Measurements from ENCODE around the gene PTPRJ.

PTPRJ gene

DNA sequence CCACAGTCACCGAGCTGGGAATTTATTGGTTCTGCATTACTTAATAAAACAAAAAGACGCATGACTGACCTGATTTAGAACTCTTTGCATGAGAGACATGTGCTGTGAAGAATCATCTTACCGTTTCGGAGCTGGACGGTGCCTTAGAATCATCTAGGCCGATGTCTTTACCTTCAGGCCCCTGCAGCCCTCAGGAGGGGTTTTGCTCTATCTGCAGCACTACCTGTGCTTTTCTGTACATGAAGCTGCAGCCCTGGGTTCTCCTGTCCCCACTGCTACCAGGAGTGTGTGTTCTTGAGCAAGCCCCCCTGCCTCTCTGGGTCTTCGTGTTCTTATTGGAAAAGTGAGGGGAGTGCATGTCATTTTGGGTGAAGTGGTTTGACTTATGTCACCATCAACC is 142.3 kb downstream of the PTPRJ start:
- no peak for DNase-seq (ENCODE audit: low read depth, low spot score)
- no peaks in the 10 kb centered on the region for H3K36me3 ChIP-seq (ENCODE audit: control insufficient read depth, insufficient read depth, low read length)

DNA sequence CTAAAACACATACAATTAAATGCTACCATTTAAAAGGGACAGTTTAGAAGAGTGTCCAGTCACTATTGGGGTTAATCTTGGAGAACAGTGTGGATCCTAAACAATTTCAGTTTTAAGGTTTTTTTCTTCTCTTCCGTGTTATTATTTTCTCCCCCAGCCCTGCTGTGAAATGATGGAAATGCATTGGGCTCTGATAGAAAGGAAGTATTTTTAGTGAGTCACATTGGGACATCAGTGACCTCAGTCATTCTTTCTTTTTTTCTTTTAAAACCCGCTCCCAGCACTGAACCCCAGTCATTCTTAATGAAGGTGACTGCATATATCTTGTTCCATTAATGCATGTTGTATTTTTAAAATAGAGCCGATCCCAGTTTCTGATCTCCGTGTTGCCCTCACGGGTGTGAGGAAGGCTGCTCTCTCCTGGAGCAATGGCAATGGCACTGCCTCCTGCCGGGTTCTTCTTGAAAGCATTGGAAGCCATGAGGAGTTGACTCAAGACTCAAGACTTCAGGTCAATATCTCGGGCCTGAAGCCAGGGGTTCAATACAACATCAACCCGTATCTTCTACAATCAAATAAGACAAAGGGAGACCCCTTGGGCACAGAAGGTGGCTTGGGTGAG is 143.0 kb downstream of the PTPRJ start:
- no CpG with 5 or more reads among the region's 8 CpGs for WGBS (ENCODE audit: insufficient coverage, insufficient read length)
- no peaks in the 10 kb centered on the region for H3K27me3 ChIP-seq (ENCODE audit: control insufficient read depth, insufficient read depth, low read length)
- no peak overlapping the region for H3K4me3 ChIP-seq (ENCODE audit: low read length)
- 0 out of 2 replicates have a peak, but pooled peaks cover 4% of the 10 kb centered on the region for H3K36me3 ChIP-seq (ENCODE audit: control insufficient read depth, insufficient read depth, low read length)
- no peaks in the 10 kb centered on the region for H3K4me1 ChIP-seq (ENCODE audit: control insufficient read depth, insufficient read depth, low read length)
- no peak overlapping the region for H3K27ac ChIP-seq (ENCODE audit: low read length)
- H3K9me3 ChIP-seq (ENCODE audit: control insufficient read depth, insufficient read depth, low read length), result no peaks in the 10 kb centered on the region
- no peak for DNase-seq (ENCODE audit: low read depth, low spot score)

More for the DNA sequence above, 142.3 kb downstream of the PTPRJ start:
- Histone ChIP-seq H3K27me3 (ENCODE audit: control insufficient read depth, insufficient read depth, low read length) (no peaks in the 10 kb centered on the region), H3K4me3 (ENCODE audit: low read length) (no peak overlapping the region), H3K4me1 (ENCODE audit: control insufficient read depth, insufficient read depth, low read length) (no peaks in the 10 kb centered on the region), H3K9me3 (ENCODE audit: control insufficient read depth, insufficient read depth, low read length) (no peaks in the 10 kb centered on the region), H3K27ac (ENCODE audit: low read length) (no peak overlapping the region)
- no CpG with 5 or more reads among the region's 7 CpGs for WGBS (ENCODE audit: insufficient coverage, insufficient read length)

DNA sequence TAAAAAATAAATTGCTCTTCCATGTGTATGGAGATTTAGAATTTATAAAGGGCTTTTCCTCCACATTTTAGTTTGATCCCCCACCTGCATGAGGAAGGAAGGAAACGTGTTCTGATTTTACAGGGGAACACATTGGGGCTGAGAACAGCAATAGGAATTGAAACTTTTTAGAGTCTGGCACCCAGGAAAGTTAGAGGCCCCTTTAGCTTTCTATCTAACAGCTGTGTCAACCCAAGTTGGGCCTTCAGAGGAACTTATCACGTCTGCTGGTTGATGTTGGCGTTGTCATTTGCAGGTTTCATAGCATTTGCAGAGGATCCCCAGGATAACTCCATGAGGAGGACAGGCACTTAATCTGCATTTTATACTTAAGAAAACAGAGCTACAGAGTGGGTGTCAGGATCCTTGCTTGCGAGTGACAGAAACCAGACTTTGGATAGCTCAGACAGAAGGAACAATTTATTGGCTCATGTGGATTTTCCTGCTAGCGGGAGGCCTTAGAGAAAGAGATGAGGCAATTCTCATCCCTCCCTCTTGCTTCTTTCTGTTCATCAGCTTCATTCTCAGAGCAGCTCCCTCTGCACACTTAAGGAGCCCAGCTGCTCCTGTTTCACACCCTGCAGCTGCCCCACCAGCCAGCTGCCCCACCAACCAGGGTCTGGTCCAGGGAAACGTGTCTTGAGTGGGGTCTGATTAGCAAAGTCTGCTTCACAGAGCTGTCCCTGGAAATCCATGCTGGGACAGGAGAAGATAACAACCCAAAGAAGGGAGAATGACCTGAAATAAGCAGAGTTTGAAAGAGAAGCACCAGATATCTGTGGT is 143.8 kb downstream of the PTPRJ start:
- Histone ChIP-seq H3K27me3 (ENCODE audit: control insufficient read depth, insufficient read depth, low read length) (no peaks in the 10 kb centered on the region), H3K4me3 (ENCODE audit: low read length) (no peak overlapping the region), H3K27ac (ENCODE audit: low read length) (no peak overlapping the region), H3K36me3 (ENCODE audit: control insufficient read depth, insufficient read depth, low read length) (0 out of 2 replicates have a peak, but pooled peaks cover 4% of the 10 kb centered on the region), H3K4me1 (ENCODE audit: control insufficient read depth, insufficient read depth, low read length) (no peaks in the 10 kb centered on the region), H3K9me3 (ENCODE audit: control insufficient read depth, insufficient read depth, low read length) (no peaks in the 10 kb centered on the region)
- no CpG with 5 or more reads among the region's 6 CpGs for WGBS (ENCODE audit: insufficient coverage, insufficient read length)
- DNase-seq (ENCODE audit: low read depth, low spot score), result no peak

DNA sequence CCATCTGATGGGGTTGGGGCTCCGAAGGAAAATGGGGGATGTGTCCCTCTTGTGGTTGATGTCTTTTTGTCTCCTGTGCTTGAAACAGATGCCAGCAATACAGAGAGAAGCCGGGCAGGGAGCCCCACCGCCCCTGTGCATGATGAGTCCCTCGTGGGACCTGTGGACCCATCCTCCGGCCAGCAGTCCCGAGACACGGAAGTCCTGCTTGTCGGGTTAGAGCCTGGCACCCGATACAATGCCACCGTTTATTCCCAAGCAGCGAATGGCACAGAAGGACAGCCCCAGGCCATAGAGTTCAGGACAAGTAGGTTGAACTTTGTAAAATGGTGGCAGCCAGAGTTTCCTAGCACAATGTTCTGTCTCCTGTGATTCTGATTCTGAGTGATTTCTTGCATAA is 144.5 kb downstream of the PTPRJ start:
- no CpG with 5 or more reads among the region's 11 CpGs for WGBS (ENCODE audit: insufficient coverage, insufficient read length)
- Histone ChIP-seq H3K9me3 (ENCODE audit: control insufficient read depth, insufficient read depth, low read length) (no peaks in the 10 kb centered on the region), H3K27me3 (ENCODE audit: control insufficient read depth, insufficient read depth, low read length) (no peaks in the 10 kb centered on the region), H3K36me3 (ENCODE audit: control insufficient read depth, insufficient read depth, low read length) (0 out of 2 replicates have a peak, but pooled peaks cover 4% of the 10 kb centered on the region), H3K4me1 (ENCODE audit: control insufficient read depth, insufficient read depth, low read length) (no peaks in the 10 kb centered on the region), H3K4me3 (ENCODE audit: low read length) (no peak overlapping the region), H3K27ac (ENCODE audit: low read length) (no peak overlapping the region)
- no peak for DNase-seq (ENCODE audit: low read depth, low spot score)

DNA sequence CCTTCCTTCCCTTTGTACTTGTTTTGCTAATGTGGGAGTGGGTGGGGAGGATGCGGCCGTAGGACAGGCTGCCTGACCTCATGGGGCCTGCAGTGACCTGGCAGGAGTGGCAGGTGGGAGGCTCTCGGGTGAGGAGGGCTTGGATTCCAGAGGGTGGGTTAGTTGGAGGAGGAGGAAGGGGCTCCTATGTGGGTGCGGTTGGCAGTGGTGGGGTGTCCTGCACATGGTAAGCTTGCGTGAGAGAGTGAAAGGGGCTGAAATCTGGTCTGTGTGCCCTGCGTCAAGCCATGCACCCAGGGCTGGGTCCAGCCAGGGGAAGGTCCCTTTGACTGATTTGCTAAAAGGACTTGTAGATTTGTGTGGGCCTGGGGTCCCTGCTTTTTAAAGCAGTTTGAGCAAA is 145.5 kb downstream of the PTPRJ start:
- no CpG with 5 or more reads among the region's 6 CpGs for WGBS (ENCODE audit: insufficient coverage, insufficient read length)
- Histone ChIP-seq H3K27me3 (ENCODE audit: control insufficient read depth, insufficient read depth, low read length) (no peaks in the 10 kb centered on the region), H3K36me3 (ENCODE audit: control insufficient read depth, insufficient read depth, low read length) (0 out of 2 replicates have a peak, but pooled peaks cover 4% of the 10 kb centered on the region), H3K4me3 (ENCODE audit: low read length) (no peak overlapping the region), H3K4me1 (ENCODE audit: control insufficient read depth, insufficient read depth, low read length) (no peaks in the 10 kb centered on the region), H3K9me3 (ENCODE audit: control insufficient read depth, insufficient read depth, low read length) (no peaks in the 10 kb centered on the region), H3K27ac (ENCODE audit: low read length) (no peak overlapping the region)
- DNase-seq (ENCODE audit: low read depth, low spot score), result no peak

DNA sequence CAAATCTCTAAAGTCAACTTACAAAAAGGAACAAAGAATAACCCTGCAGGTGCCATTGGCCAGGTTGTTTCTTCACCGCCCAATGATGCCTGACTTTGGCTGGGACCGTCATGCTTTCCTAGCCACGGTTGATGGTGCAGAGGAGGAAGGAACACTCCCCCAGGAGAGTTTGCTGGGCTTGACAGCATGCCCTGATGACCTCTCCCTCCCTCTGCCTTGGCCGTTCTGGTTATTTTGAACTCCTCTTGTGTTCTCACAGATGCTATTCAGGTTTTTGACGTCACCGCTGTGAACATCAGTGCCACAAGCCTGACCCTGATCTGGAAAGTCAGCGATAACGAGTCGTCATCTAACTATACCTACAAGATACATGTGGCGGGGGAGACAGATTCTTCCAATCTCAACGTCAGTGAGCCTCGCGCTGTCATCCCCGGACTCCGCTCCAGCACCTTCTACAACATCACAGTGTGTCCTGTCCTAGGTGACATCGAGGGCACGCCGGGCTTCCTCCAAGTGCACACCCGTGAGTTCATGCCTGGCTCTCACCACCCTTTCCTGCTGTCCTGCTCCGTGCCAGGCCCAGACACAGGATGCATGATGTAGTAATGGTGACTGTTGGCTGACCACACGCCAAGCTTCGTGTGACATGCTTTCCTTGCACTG is 147.3 kb downstream of the PTPRJ start:
- Histone ChIP-seq H3K27ac (ENCODE audit: low read length) (no peak overlapping the region), H3K4me3 (ENCODE audit: low read length) (no peak overlapping the region), H3K36me3 (ENCODE audit: control insufficient read depth, insufficient read depth, low read length) (0 out of 2 replicates have a peak, but pooled peaks cover 4% of the 10 kb centered on the region), H3K27me3 (ENCODE audit: control insufficient read depth, insufficient read depth, low read length) (no peaks in the 10 kb centered on the region), H3K9me3 (ENCODE audit: control insufficient read depth, insufficient read depth, low read length) (no peaks in the 10 kb centered on the region), H3K4me1 (ENCODE audit: control insufficient read depth, insufficient read depth, low read length) (no peaks in the 10 kb centered on the region)
- WGBS (ENCODE audit: insufficient coverage, insufficient read length), result no CpG with 5 or more reads among the region's 22 CpGs
- DNase-seq (ENCODE audit: low read depth, low spot score), result no peak

DNA sequence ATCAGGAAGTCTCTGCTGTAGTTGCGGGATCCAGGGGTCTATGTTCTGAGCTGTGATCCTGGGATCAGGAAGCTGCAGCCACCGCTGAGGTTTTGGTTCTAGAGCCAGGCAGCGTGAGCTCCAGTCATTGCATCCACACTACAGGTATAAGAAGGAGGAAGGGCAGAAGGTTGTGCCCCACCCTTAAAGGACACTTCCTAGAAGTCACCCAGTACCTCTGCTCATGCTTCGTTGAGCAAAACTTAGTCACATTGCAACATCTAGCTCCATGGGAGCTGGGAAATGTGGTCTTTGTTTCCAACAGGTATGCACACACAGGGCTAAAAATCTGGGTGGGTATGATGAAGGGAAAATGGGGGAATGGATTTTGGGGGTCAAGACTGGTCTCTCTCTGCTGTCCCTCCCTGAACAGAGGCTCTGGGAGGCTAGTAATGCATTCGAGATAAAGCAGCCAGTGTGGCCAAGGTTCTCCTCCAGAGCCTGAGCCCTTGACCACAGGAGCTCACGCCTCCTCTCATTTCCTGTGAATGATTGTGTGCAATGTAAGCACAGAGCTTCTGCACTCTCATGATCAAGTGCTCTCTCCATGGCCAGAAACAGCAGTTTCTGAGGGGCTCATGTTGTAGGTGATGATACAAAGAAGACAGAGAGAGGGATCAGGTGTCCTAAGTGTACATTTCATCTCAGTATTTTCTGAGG is 149.5 kb downstream of the PTPRJ start:
- Histone ChIP-seq H3K4me3 (ENCODE audit: low read length) (no peak overlapping the region), H3K27me3 (ENCODE audit: control insufficient read depth, insufficient read depth, low read length) (no peaks in the 10 kb centered on the region), H3K36me3 (ENCODE audit: control insufficient read depth, insufficient read depth, low read length) (0 out of 2 replicates have a peak, but pooled peaks cover 4% of the 10 kb centered on the region), H3K27ac (ENCODE audit: low read length) (no peak overlapping the region), H3K4me1 (ENCODE audit: control insufficient read depth, insufficient read depth, low read length) (0 out of 2 replicates have a peak, but pooled peaks cover 1% of the 10 kb centered on the region), H3K9me3 (ENCODE audit: control insufficient read depth, insufficient read depth, low read length) (no peaks in the 10 kb centered on the region)
- WGBS (ENCODE audit: insufficient coverage, insufficient read length), result no CpG with 5 or more reads among the region's 6 CpGs
- DNase-seq (ENCODE audit: low read depth, low spot score), result no peak

DNA sequence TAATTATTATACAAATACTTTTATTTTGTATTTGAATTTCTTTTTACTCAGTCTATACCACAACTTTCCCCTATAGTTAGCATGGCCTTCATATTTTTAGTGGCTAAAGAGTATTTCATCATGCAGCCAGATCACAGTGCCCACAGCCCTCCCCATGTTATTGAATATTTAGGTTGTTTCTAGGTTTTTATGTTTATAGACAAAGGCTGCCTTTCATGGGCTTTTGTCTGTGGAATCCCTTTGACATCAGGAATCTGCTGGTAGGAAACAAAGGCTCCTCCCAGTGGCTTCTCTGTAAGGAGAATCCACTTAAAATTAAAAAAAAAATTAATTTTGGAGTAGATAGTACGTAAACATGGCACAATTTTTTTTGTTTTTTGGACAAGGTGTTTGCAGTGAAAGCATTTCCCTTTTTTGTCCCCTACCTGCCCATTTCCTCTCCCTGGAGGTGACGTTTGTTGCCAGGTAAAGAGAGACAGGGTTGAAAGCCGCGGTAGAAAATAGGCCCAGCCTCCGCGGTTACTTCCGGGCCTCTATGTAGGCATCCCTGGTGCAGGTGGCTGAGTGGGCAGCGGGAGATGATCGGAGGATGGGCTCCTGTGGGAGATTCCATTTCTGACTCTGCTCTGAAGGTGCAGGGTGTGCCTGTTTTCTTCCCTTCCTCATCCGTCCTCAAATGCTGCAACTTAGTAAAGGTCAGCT is 154.0 kb downstream of the PTPRJ start:
- H3K36me3 ChIP-seq (ENCODE audit: control insufficient read depth, insufficient read depth, low read length), result no peaks in the 10 kb centered on the region
- no peaks in the 10 kb centered on the region for H3K9me3 ChIP-seq (ENCODE audit: control insufficient read depth, insufficient read depth, low read length)
- no peak overlapping the region for H3K4me3 ChIP-seq (ENCODE audit: low read length)
- no CpG with 5 or more reads among the region's 10 CpGs for WGBS (ENCODE audit: insufficient coverage, insufficient read length)
- no peak overlapping the region for H3K27ac ChIP-seq (ENCODE audit: low read length)
- no peaks in the 10 kb centered on the region for H3K27me3 ChIP-seq (ENCODE audit: control insufficient read depth, insufficient read depth, low read length)
- no peak for DNase-seq (ENCODE audit: low read depth, low spot score)
- 0 out of 2 replicates have a peak, but pooled peaks cover 1% of the 10 kb centered on the region for H3K4me1 ChIP-seq (ENCODE audit: control insufficient read depth, insufficient read depth, low read length)

DNA sequence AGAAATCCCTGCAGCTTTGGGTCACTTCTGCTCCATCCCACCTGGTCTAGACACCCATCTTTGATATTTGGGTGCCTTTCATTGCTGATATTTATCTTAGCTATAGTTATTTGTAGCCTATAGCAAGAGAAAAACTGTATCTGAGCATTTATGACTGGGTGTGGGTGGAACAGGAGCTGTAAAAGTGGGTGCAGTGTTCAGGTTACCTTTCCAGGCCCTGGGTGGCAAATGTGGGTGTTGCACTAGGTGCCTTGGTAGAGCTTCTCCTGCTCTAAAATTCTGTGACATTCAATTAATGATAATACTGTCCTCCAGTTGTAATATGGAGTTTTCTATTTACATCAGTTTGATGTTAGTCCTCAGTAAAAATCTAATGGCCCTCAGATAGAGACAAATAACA is 157.9 kb downstream of the PTPRJ start:
- no peak overlapping the region for H3K27ac ChIP-seq (ENCODE audit: low read length)
- no peak for DNase-seq (ENCODE audit: low read depth, low spot score)
- no peaks in the 10 kb centered on the region for H3K27me3 ChIP-seq (ENCODE audit: control insufficient read depth, insufficient read depth, low read length)
- H3K36me3 ChIP-seq (ENCODE audit: control insufficient read depth, insufficient read depth, low read length), result 0 out of 2 replicates have a peak, but pooled peaks cover 3% of the 10 kb centered on the region
- no peaks in the 10 kb centered on the region for H3K9me3 ChIP-seq (ENCODE audit: control insufficient read depth, insufficient read depth, low read length)
- 0 out of 2 replicates have a peak, but pooled peaks cover 1% of the 10 kb centered on the region for H3K4me1 ChIP-seq (ENCODE audit: control insufficient read depth, insufficient read depth, low read length)
- no peak overlapping the region for H3K4me3 ChIP-seq (ENCODE audit: low read length)

All from iPS DF 6.9 (cell line).